Keratinocyte (primary cell): ENCODE measurements around the gene KAZALD1. TPM values are rescaled to one million over a fixed set of nuclear protein-coding genes. Genes with fewer than 3 reads are reported as not detected.

Experiments
- DNase-seq: peaks from one replicate; pipeline ENCODE4 v3.0.0-alpha.2; 2011; ENCODE audit warnings: low read depth, missing footprints, low spot score
- FAIRE-seq: peaks from 2 replicates; lab custom pipeline; 2011; peaks lifted over from hg19 to GRCh38; lab: Jason Lieb, UNC
- H2AFZ ChIP-seq: 2 replicates; pipeline ENCODE4 v1.6.0; 2012; ENCODE audit warnings: low read length, control low read depth, inconsistent platforms; ENCODE audit not compliant: control insufficient read depth
- H3K27ac ChIP-seq: 2 replicates; pipeline ENCODE4 v1.5.1; 2011; ENCODE audit warnings: low read length; ENCODE audit not compliant: control insufficient read depth, insufficient read depth
- H3K27me3 ChIP-seq: 3 replicates; pipeline ENCODE4 v1.6.0; 2011; ENCODE audit warnings: low read length; ENCODE audit not compliant: control insufficient read depth, insufficient read depth; ENCODE audit errors: extremely low read depth
- H3K36me3 ChIP-seq, 2 experiments: 2 replicates in 1 of 2; 3 replicates in 1 of 2; pipeline ENCODE4 v1.5.1; 2011; ENCODE audit warnings: low read length in 2 of 2, mild to moderate bottlenecking in 1 of 2; ENCODE audit not compliant: control insufficient read depth in 2 of 2, insufficient read depth in 2 of 2; ENCODE audit errors: extremely low read depth in 1 of 2
- H3K4me1 ChIP-seq: 3 replicates; pipeline ENCODE4 v1.5.1; 2011; ENCODE audit warnings: low read length; ENCODE audit not compliant: control insufficient read depth, insufficient read depth; ENCODE audit errors: extremely low read depth
- H3K4me2 ChIP-seq: 3 replicates; pipeline ENCODE4 v1.6.0; 2011; ENCODE audit warnings: low read depth, low read length; ENCODE audit not compliant: control insufficient read depth, insufficient read depth; ENCODE audit errors: extremely low read depth
- H3K4me3 ChIP-seq, 3 experiments: fragments of 200-600 bp in 1 of 3; sonication (generic) in 1 of 3; 2 replicates in 2 of 3; 3 replicates in 1 of 3; pipeline ENCODE4 v1.5.1; 2011 to 2016; ENCODE audit warnings: low read length in 3 of 3, mild to moderate bottlenecking in 3 of 3, control low read depth in 2 of 3, inconsistent platforms in 1 of 3, low read depth in 1 of 3, mixed read lengths in 1 of 3, mixed run types in 1 of 3, moderate library complexity in 1 of 3; ENCODE audit not compliant: control insufficient read depth in 2 of 3, insufficient read depth in 2 of 3; ENCODE audit errors: extremely low read depth in 1 of 3
- H3K79me2 ChIP-seq: 2 replicates; pipeline ENCODE4 v1.6.0; 2012; ENCODE audit warnings: low read length; ENCODE audit not compliant: control insufficient read depth, insufficient read depth
- H3K9ac ChIP-seq: 3 replicates; pipeline ENCODE4 v1.6.0; 2011; ENCODE audit warnings: low read length; ENCODE audit not compliant: control insufficient read depth, insufficient read depth; ENCODE audit errors: extremely low read depth
- H3K9me1 ChIP-seq: 3 replicates; pipeline ENCODE4 v1.6.0; 2011; ENCODE audit warnings: low read length; ENCODE audit not compliant: control insufficient read depth, insufficient read depth; ENCODE audit errors: extremely low read depth
- H3K9me3 ChIP-seq: 2 replicates; pipeline ENCODE4 v1.5.1; 2012; ENCODE audit warnings: low read depth, low read length; ENCODE audit not compliant: control insufficient read depth
- H4K20me1 ChIP-seq: 3 replicates; pipeline ENCODE4 v1.6.0; 2011; ENCODE audit warnings: low read length; ENCODE audit not compliant: control insufficient read depth, insufficient read depth; ENCODE audit errors: extremely low read depth
- EZH2 ChIP-seq: IDR thresholded peaks from one replicate; pipeline ENCODE4 v1.6.1; 2012; ENCODE audit warnings: inconsistent platforms, mild to moderate bottlenecking, low read length, moderate library complexity
- dilution Hi-C: fragments of 300-500 bp; cut with MboI; formaldehyde crosslinking; loops from one replicate; pipeline ENCODE4 v1.7.0; 2020; ENCODE audit warnings: low sequenced_read_pairs; ENCODE audit not compliant: extremely low pct_ligation_motif_present
- polyA plus RNA-seq, 5 experiments: library from polyadenylated mRNA; depleted of rRNA in 3 of 5; stranded (reverse) in 3 of 5; stranded (forward) in 1 of 5; unstranded in 1 of 5; fragments of >200 nt; gene quantifications; 1 replicate in 1 of 5; 2 replicates in 3 of 5; 3 replicates in 1 of 5; pipeline versions ENCODE4 v1.2.1 to v1.2.3, GENCODE V29; 2011 to 2012; ENCODE audit warnings: missing spikeins in 2 of 5, low read depth in 1 of 5, low replicate concordance in 1 of 5
- TF ChIP-seq, protein P1 (sequence below), 3 experiments: IDR thresholded peaks in 1 of 3; conservative IDR thresholded peaks in 1 of 3; optimal IDR thresholded peaks in 1 of 3; 2 replicates in 2 of 3; 3 replicates in 1 of 3; pipeline versions ENCODE3 to v1.5.1; 2011; ENCODE audit warnings: low read length in 3 of 3, mild to moderate bottlenecking in 3 of 3, moderate library complexity in 2 of 3, control low read depth in 1 of 3, inconsistent platforms in 1 of 3; ENCODE audit not compliant: insufficient read depth in 2 of 3; ENCODE audit errors: extremely low read depth in 1 of 3

Gene KAZALD1
- polyA plus RNA-seq, 1 donor (not counting 4 experiments of a cell fraction or from before 2014, with no cell fraction given): 0.08 TPM

DNA sequence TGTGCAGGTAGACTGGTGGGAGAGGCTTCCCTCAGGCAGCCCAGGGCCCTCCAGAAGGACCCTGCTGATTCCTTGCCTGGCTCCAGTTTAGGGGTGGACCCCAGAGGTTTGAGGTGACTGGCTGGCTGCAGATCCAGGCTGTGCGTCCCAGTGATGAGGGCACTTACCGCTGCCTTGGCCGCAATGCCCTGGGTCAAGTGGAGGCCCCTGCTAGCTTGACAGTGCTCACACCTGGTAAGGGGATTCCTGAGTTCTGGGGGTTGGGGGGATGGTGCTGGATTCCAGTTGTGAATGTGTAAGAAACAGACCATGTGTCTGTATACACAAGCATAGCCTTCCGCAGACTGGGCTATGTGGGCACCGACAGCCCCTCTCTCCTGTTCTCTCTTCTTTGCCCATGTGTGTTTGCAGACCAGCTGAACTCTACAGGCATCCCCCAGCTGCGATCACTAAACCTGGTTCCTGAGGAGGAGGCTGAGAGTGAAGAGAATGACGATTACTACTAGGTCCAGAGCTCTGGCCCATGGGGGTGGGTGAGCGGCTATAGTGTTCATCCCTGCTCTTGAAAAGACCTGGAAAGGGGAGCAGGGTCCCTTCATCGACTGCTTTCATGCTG lies 2.7 kb downstream of the KAZALD1 start:
- no peak for TF ChIP-seq EZH2
- TF ChIP-seq, protein P1, sequence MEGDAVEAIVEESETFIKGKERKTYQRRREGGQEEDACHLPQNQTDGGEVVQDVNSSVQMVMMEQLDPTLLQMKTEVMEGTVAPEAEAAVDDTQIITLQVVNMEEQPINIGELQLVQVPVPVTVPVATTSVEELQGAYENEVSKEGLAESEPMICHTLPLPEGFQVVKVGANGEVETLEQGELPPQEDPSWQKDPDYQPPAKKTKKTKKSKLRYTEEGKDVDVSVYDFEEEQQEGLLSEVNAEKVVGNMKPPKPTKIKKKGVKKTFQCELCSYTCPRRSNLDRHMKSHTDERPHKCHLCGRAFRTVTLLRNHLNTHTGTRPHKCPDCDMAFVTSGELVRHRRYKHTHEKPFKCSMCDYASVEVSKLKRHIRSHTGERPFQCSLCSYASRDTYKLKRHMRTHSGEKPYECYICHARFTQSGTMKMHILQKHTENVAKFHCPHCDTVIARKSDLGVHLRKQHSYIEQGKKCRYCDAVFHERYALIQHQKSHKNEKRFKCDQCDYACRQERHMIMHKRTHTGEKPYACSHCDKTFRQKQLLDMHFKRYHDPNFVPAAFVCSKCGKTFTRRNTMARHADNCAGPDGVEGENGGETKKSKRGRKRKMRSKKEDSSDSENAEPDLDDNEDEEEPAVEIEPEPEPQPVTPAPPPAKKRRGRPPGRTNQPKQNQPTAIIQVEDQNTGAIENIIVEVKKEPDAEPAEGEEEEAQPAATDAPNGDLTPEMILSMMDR (optimal IDR thresholded peaks at IDR 0.05 in 1 of 3, IDR thresholded peaks at IDR 0.05 in 1 of 3, conservative IDR thresholded peaks at IDR 0.05 in 1 of 3; ENCODE audit: extremely low read depth in 1 of 3, insufficient read depth in 2 of 3, low read length in 3 of 3): no peak
- Histone ChIP-seq H3K27me3 (peaks cover 26% of the 10 kb centered on the region), H3K4me3 (no peak overlapping the region), H3K4me2 (no peak overlapping the region), H3K79me2 (peaks cover under 1% of the 10 kb centered on the region), H3K9me1 (no peaks in the 10 kb centered on the region), H3K27ac (no peak overlapping the region), H3K4me1 (peaks cover 22% of the 10 kb centered on the region), H3K9me3 (no peaks in the 10 kb centered on the region), H4K20me1 (no peaks in the 10 kb centered on the region), H3K9ac (no peak overlapping the region), H2AFZ (no peak overlapping the region), H3K36me3 (no peaks in the 10 kb centered on the region)
- dilution Hi-C loops: no loop called here
- DNase-seq: no peak
- FAIRE-seq: no peak

DNA sequence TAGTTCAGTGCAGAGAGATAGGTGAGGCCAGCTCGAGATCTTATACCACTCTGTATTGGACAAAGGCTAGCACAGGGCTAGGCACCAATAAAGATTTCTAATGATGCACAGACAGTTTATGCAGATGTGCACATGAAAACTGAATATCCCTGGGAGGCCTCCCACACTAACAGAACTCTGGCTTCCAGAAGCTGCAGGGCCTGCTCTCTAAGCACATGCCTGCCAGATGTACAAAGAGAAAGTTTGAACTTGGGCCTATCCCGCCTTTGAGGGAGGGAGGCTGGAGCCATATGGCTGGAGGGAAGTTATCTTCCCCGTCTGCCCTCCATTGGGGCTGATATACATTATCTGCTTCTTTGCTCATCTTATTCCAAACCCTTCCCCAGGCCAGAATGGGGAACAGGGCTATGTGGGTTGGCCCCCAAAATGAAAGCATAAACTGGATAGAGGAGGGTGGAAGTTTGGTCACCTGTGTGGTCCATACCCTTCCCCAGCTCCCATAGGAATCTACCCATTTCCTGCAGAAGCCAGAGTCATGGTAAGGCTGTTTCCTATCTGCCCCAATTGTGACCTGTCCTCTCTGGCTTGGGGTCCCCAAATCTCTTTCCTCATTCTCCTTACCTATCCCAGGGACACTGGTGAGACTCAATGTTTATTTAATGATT lies 3.8 kb downstream of the KAZALD1 start:
- DNase-seq (no peak), FAIRE-seq (no peak)
- Histone ChIP-seq H3K79me2 (no peaks in the 10 kb centered on the region), H3K4me2 (peak overlapping the region; percentile 84), H3K27me3 (peaks cover 26% of the 10 kb centered on the region), H3K36me3 (no peaks in the 10 kb centered on the region), H3K9me1 (no peaks in the 10 kb centered on the region), H2AFZ (peak overlapping the region; percentile 53), H3K4me1 (peaks cover 13% of the 10 kb centered on the region), H3K4me3 (peak overlapping the region in 2 of 3 experiments; percentile 53 to 66), H4K20me1 (no peaks in the 10 kb centered on the region), H3K9ac (no peak overlapping the region), H3K27ac (no peak overlapping the region), H3K9me3 (no peaks in the 10 kb centered on the region)
- TF ChIP-seq EZH2: no peak
- TF ChIP-seq, protein P1 (optimal IDR thresholded peaks at IDR 0.05 in 1 of 3, IDR thresholded peaks at IDR 0.05 in 1 of 3, conservative IDR thresholded peaks at IDR 0.05 in 1 of 3; ENCODE audit: extremely low read depth in 1 of 3, insufficient read depth in 2 of 3, low read length in 3 of 3): no peak
- dilution Hi-C loops: no loop called here
